ENCODE data around the gene TUSC2.
A peak's percentile ranks its signal among the peaks of the same experiment; 100 is the strongest.

Gene TUSC2

GRCh38 chr3:50337175-50337861 lies 9.3 kb upstream of the TUSC2 start:
- no peak for TF ChIP-seq CTCF (IDR thresholded peaks at IDR 0.05; ENCODE audit: borderline replicate concordance, control extremely low read depth, extremely low read depth, insufficient read depth, missing control alignments)
- DNase-seq (ENCODE audit: low spot score): peak; percentile 99
- in situ Hi-C loops (cut with MboI; ENCODE audit: low sequenced_read_pairs, unreplicated experiment): no loop called here

- TF ChIP-seq CTCF (IDR thresholded peaks at IDR 0.05; ENCODE audit: borderline replicate concordance, control extremely low read depth, extremely low read depth, insufficient read depth, missing control alignments): no peak
- in situ Hi-C loops (cut with MboI; ENCODE audit: low sequenced_read_pairs, unreplicated experiment): no loop called here
Observed at GRCh38 chr3:50336452-50337174, 8.6 kb upstream of the TUSC2 start.

DNA sequence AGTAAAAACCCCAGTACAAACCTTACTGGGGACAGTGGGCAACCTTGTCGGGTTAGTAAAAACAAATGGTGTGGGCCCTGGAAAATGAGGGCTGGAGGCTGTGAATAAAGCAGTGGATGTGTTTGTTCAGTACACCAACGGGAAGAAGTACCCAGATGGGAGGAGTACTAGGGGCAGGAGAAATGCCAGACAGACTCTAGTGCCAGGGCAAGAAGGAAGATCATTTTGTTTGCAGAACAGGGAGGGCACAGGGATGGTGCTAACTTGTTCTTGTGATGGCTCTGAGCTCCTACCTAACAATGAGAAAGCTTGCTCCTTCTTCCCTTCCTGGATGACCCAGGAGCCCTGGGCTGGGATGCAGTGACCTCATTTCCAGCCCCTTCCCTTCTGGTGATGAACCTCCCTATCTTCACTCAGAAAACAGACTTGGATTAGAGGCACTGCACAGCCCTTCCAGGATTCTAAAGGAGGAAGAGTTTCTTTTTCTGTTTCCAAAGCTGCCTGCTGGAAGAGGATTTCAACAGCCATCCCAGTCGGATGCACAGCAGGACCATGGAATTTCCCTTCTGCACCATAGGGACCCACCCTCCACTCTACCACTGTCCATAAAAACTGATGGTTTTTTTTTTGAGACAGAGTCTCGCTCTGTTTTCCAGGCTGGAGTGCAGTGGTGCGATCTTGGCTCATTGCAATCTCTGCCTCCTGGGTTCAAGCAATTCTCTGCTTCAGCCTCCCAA lies 6.5 kb upstream of the TUSC2 start:
- in situ Hi-C loops (cut with MboI; ENCODE audit: low sequenced_read_pairs, unreplicated experiment): no loop called here
- no peak for DNase-seq (ENCODE audit: low spot score)
- no peak for TF ChIP-seq CTCF (IDR thresholded peaks at IDR 0.05; ENCODE audit: borderline replicate concordance, control extremely low read depth, extremely low read depth, insufficient read depth, missing control alignments)

More at GRCh38 chr3:50336452-50337174, 8.6 kb upstream of the TUSC2 start:
- no peak for DNase-seq (ENCODE audit: low spot score)

DNA sequence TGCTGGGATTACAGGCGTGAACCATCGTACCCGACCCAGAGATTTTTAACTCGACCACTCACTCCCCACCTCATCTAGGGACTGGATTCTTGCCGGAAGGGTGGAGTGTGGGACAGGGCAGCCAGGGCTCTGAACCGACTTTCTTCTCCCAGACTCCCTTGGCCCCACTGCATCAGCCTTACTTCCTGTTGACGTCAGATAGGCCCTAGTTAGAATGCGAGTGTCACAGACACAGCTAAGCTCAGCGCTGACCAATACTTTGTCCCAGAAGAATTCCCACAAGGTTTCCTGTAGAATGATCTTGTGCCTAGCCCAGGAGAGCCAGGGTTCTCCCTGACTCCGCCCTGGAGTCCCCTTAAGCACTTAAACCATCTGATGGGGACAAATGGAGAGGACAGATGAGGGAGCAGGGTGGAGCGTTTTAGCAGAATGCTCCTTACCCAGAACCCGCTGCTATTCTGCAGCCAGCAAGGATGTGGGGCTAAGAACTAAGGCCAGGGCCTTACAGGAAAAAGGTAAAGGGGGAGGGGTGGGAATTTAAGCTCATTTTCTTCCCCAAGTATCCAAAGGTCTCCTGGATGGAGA lies 5.8 kb upstream of the TUSC2 start:
- in situ Hi-C loops (cut with MboI; ENCODE audit: low sequenced_read_pairs, unreplicated experiment): no loop called here
- no peak for DNase-seq (ENCODE audit: low spot score)
- TF ChIP-seq CTCF (IDR thresholded peaks at IDR 0.05; ENCODE audit: borderline replicate concordance, control extremely low read depth, extremely low read depth, insufficient read depth, missing control alignments): no peak

- DNase-seq (ENCODE audit: low spot score): no peak
- TF ChIP-seq CTCF (IDR thresholded peaks at IDR 0.05; ENCODE audit: borderline replicate concordance, control extremely low read depth, extremely low read depth, insufficient read depth, missing control alignments): no peak
- in situ Hi-C loops (cut with MboI; ENCODE audit: low sequenced_read_pairs, unreplicated experiment): no loop called here
Observed at GRCh38 chr3:50331364-50331907, 3.4 kb upstream of the TUSC2 start.

DNA sequence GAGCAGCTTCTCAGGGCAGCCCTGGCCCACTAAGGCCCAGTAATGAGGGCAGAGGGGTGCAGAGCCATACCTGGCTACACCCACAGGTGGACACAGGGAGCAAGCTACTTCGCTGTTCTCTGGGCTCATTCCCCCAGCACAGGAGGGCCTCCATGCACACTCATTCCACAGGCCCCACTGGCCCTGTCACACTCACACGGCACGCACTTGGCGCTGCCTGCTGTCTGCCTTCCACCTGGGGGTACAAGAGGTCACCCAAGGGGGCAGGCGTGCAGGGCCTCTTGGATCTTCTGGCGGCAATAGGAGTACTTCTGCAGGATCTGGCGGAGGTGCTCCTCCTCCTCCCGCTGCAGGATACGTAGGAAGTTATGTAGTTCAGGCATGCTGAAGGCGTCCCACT lies 2.3 kb upstream of the TUSC2 start:
- TF ChIP-seq CTCF (IDR thresholded peaks at IDR 0.05; ENCODE audit: borderline replicate concordance, control extremely low read depth, extremely low read depth, insufficient read depth, missing control alignments): no peak
- in situ Hi-C loops (cut with MboI; ENCODE audit: low sequenced_read_pairs, unreplicated experiment): no loop called here
- DNase-seq (ENCODE audit: low spot score): no peak

All from GM13976 (cell line).